Activated CD8-positive, alpha-beta T cell treated with anti-CD3 and anti-CD28 coated beads for 36 hours (primary cell): ENCODE data around the gene ACP6. TPM values are rescaled to one million over a fixed set of nuclear protein-coding genes. Genes with fewer than 3 reads are reported as not detected.

Experiments
- ATAC-seq: fragments of 200-7000 bp; cut with Tn5 transposase; one replicate; pipeline ENCODE4 v1.10.0; 2021; ENCODE audit warnings: mild to moderate bottlenecking, moderate library complexity
- CTCF ChIA-PET: fragments of 350-600 bp; sonication (Branson Sonifier 250); formaldehyde crosslinking; loops from one replicate; lab custom pipeline; 2021; ENCODE audit warnings: antibody characterized with exemption; lab: Charles Lee
- POLR2A ChIA-PET: fragments of 350-600 bp; sonication (Branson Sonifier 250); formaldehyde crosslinking; loops from one replicate; lab custom pipeline; 2021; ENCODE audit warnings: antibody characterized with exemption; lab: Charles Lee
- DNase-seq: peaks from one replicate; pipeline ENCODE4 v3.0.0-alpha.2; 2020
- H3K27ac Mint-ChIP-seq: one replicate; pipeline ENCODE4 v1.8.0; 2021; ENCODE audit warnings: mild to moderate bottlenecking, mixed read lengths
- H3K27me3 Mint-ChIP-seq: one replicate; pipeline ENCODE4 v1.8.0; 2021; ENCODE audit warnings: mixed read lengths
- H3K36me3 Mint-ChIP-seq: one replicate; pipeline ENCODE4 v1.8.0; 2021; ENCODE audit warnings: low read depth, mixed read lengths
- H3K4me1 Mint-ChIP-seq: one replicate; pipeline ENCODE4 v1.8.0; 2021; ENCODE audit warnings: low read depth, mixed read lengths
- H3K4me3 Mint-ChIP-seq: one replicate; pipeline ENCODE4 v1.8.0; 2021; ENCODE audit warnings: mild to moderate bottlenecking, moderate library complexity, mixed read lengths
- H3K9me3 Mint-ChIP-seq: one replicate; pipeline ENCODE4 v1.8.0; 2021; ENCODE audit warnings: mixed read lengths
- CTCF ChIP-seq: fragments of 200-600 bp; IDR thresholded peaks from one replicate; pipeline ENCODE4 v1.8.0; 2022; ENCODE audit warnings: antibody characterized with exemption, mild to moderate bottlenecking
- intact Hi-C: fragments of 100-400 bp; cut with micrococcal nuclease; formaldehyde crosslinking; loops from one replicate; pipeline ENCODE4 v1.10.0; 2022
- total RNA-seq, 2 experiments: library from RNA; stranded (reverse); gene quantifications; one replicate each; pipeline ENCODE4 v1.2.3, GENCODE V29; 2021

The ACP6 gene
- total RNA-seq, 2 experiments from 2014 or later = 16.9 to 20.9 TPM

- H3K36me3 Mint-ChIP-seq = peaks cover 6% of the 10 kb centered on the region
- TF ChIP-seq CTCF = no peak
- no peak overlapping the region for H3K27ac Mint-ChIP-seq
- DNase-seq = no peak
- ChIA-PET POLR2A (interaction anchor here (0.6 kb wide), 1 partner anchor 16 kb away, joined by 3 read pairs; no protein-coding TSS in a partner anchor), CTCF (interaction anchor here (1.2 to 1.7 kb wide), 4 partner anchors 9 to 134 kb away, joined by 3 to 6 read pairs (median 5); no protein-coding TSS in a partner anchor)
- intact Hi-C loops = no loop called here
- H3K9me3 Mint-ChIP-seq = no peaks in the 10 kb centered on the region
- peaks cover 31% of the 10 kb centered on the region for H3K4me1 Mint-ChIP-seq
- H3K27me3 Mint-ChIP-seq = no peaks in the 10 kb centered on the region
- no peak overlapping the region for H3K4me3 Mint-ChIP-seq
- no peak for ATAC-seq
Measured at GRCh38 chr1:147630447-147630846, 39.9 kb downstream of the ACP6 start.

GRCh38 chr1:147630022-147630421 lies 40.3 kb downstream of the ACP6 start:
- TF ChIP-seq CTCF = no peak
- Mint-ChIP-seq H3K27me3 (no peaks in the 10 kb centered on the region), H3K27ac (no peak overlapping the region), H3K9me3 (no peaks in the 10 kb centered on the region), H3K36me3 (peaks cover 9% of the 10 kb centered on the region), H3K4me1 (peaks cover 31% of the 10 kb centered on the region), H3K4me3 (no peak overlapping the region)
- ATAC-seq = no peak
- DNase-seq = no peak
- ChIA-PET POLR2A (interaction anchor here (0.6 kb wide), 1 partner anchor 16 kb away, joined by 3 read pairs; no protein-coding TSS in a partner anchor), CTCF (interaction anchor here (1.2 to 1.7 kb wide), 5 partner anchors 9 to 134 kb away, joined by 3 to 6 read pairs (median 5); no protein-coding TSS in a partner anchor)
- intact Hi-C loops = no loop called here

GRCh38 chr1:147628441-147628840 lies 41.9 kb downstream of the ACP6 start:
- peaks cover 31% of the 10 kb centered on the region for H3K4me1 Mint-ChIP-seq
- CTCF ChIA-PET = interaction anchor here (0.7 to 4.3 kb wide), 10 partner anchors 9 to 141 kb away, joined by 3 to 29 read pairs (median 8); no protein-coding TSS in a partner anchor
- H3K27me3 Mint-ChIP-seq = no peaks in the 10 kb centered on the region
- H3K4me3 Mint-ChIP-seq = no peak overlapping the region
- ATAC-seq = no peak
- no peak overlapping the region for H3K27ac Mint-ChIP-seq
- no peaks in the 10 kb centered on the region for H3K9me3 Mint-ChIP-seq
- intact Hi-C loops = loop anchor here (5.0 kb wide), 3 partner anchors 86 to 131 kb away; partner anchors contain the start of gene BCL9
- DNase-seq = no peak
- POLR2A ChIA-PET = no interaction called here
- H3K36me3 Mint-ChIP-seq = peaks cover 14% of the 10 kb centered on the region
- TF ChIP-seq CTCF = no peak

- Mint-ChIP-seq H3K4me1 (peaks cover 31% of the 10 kb centered on the region), H3K4me3 (no peak overlapping the region), H3K27ac (no peak overlapping the region), H3K36me3 (peaks cover 14% of the 10 kb centered on the region), H3K9me3 (no peaks in the 10 kb centered on the region), H3K27me3 (no peaks in the 10 kb centered on the region)
- ATAC-seq (peak; percentile 94), DNase-seq (peak; percentile 70)
- ChIA-PET CTCF (interaction anchor here (0.6 to 4.3 kb wide), 29 partner anchors 10 to 374 kb away, joined by 3 to 29 read pairs (median 5); partner anchors contain the start of gene ACP6), POLR2A (interaction anchor here (0.6 kb wide), 1 partner anchor 56 kb away, joined by 3 read pairs; no protein-coding TSS in a partner anchor)
- TF ChIP-seq CTCF = peak; percentile 92
- intact Hi-C loops = loop anchor here (5.0 kb wide), 3 partner anchors 85 to 130 kb away; partner anchors contain the start of gene BCL9
Measured at GRCh38 chr1:147627435-147628110, 42.8 kb downstream of the ACP6 start.

GRCh38 chr1:147626739-147627138 lies 43.6 kb downstream of the ACP6 start:
- Mint-ChIP-seq H3K4me3 (no peak overlapping the region), H3K27ac (no peak overlapping the region), H3K9me3 (no peaks in the 10 kb centered on the region), H3K4me1 (peaks cover 31% of the 10 kb centered on the region), H3K36me3 (peaks cover 16% of the 10 kb centered on the region), H3K27me3 (no peaks in the 10 kb centered on the region)
- ATAC-seq = no peak
- ChIA-PET POLR2A (no interaction called here), CTCF (interaction anchor here (0.7 to 4.3 kb wide), 29 partner anchors 9 to 373 kb away, joined by 3 to 29 read pairs (median 5); partner anchors contain the start of gene ACP6)
- no peak for DNase-seq
- no peak for TF ChIP-seq CTCF
- intact Hi-C loops = loop anchor here (5.0 kb wide), 3 partner anchors 84 to 129 kb away; partner anchors contain the start of gene BCL9
